Measurements from ENCODE around the gene AKR1C2.
"Not testable (repeated sequence)": the region's sequence is repeated elsewhere in the genome, so short reads cannot be mapped to it uniquely, and the experiment has no call there.

AKR1C2 gene

GRCh38 chr10:4988000-4988641 lies 15.5 kb downstream of the AKR1C2 start:
- DNase-seq (ENCODE audit: low read depth): not testable (repeated sequence)

- DNase-seq (ENCODE audit: low read depth): no peak
These were observed 18.6 kb downstream of the AKR1C2 start for GRCh38 chr10:4984971-4985594.

GRCh38 chr10:4984223-4984622 lies 19.4 kb downstream of the AKR1C2 start:
- DNase-seq (ENCODE audit: low read depth): no peak

- DNase-seq (ENCODE audit: low read depth): no peak
These were observed 19.9 kb downstream of the AKR1C2 start for GRCh38 chr10:4983615-4984216.

- DNase-seq (ENCODE audit: low read depth): no peak
These were observed 20.9 kb downstream of the AKR1C2 start for GRCh38 chr10:4982764-4983226.

- no peak for DNase-seq (ENCODE audit: low read depth)
These were observed 21.8 kb downstream of the AKR1C2 start for GRCh38 chr10:4981722-4982471.

- DNase-seq (ENCODE audit: low read depth): no peak
These were observed 22.9 kb downstream of the AKR1C2 start for GRCh38 chr10:4980793-4981192.

GRCh38 chr10:4978870-4979269 lies 24.8 kb downstream of the AKR1C2 start:
- no peak for DNase-seq (ENCODE audit: low read depth)

GRCh38 chr10:4977025-4977424 lies 26.6 kb downstream of the AKR1C2 start:
- no peak for DNase-seq (ENCODE audit: low read depth)

GRCh38 chr10:4974400-4974799 lies 29.3 kb downstream of the AKR1C2 start:
- DNase-seq (ENCODE audit: low read depth): not testable (repeated sequence)

GRCh38 chr10:4973294-4973693 lies 30.4 kb downstream of the AKR1C2 start:
- not testable (repeated sequence) for DNase-seq (ENCODE audit: low read depth)

- DNase-seq (ENCODE audit: low read depth): not testable (repeated sequence)
These were observed 31.1 kb downstream of the AKR1C2 start for GRCh38 chr10:4972369-4973142.

- DNase-seq (ENCODE audit: low read depth): not testable (repeated sequence)
These were observed 33.3 kb downstream of the AKR1C2 start for GRCh38 chr10:4970362-4970761.

GRCh38 chr10:4969289-4969688 lies 34.4 kb downstream of the AKR1C2 start:
- DNase-seq (ENCODE audit: low read depth): not testable (repeated sequence)

GRCh38 chr10:4967189-4967588 lies 36.5 kb downstream of the AKR1C2 start:
- DNase-seq (ENCODE audit: low read depth): not testable (repeated sequence)

GRCh38 chr10:4965763-4966162 lies 37.9 kb downstream of the AKR1C2 start:
- DNase-seq (ENCODE audit: low read depth): not testable (repeated sequence)

- DNase-seq (ENCODE audit: low read depth): not testable (repeated sequence)
These were observed 39.9 kb downstream of the AKR1C2 start for GRCh38 chr10:4963815-4964154.

GRCh38 chr10:4962876-4963814 lies 40.5 kb downstream of the AKR1C2 start, which contains the start of gene AKR1C1:
AKR1C1 (plus strand) TSS chr10:4963415; CDS start chr10:4963445, 30 bp downstream.
- DNase-seq (ENCODE audit: low read depth): not testable (repeated sequence)

GRCh38 chr10:4962308-4962707 lies 41.3 kb downstream of the AKR1C2 start:
- DNase-seq (ENCODE audit: low read depth): not testable (repeated sequence)

GRCh38 chr10:4961558-4961957 lies 42.1 kb downstream of the AKR1C2 start:
- DNase-seq (ENCODE audit: low read depth): not testable (repeated sequence)

Data from T follicular helper cell (primary cell).